HG02884 (cell line): ENCODE measurements around the gene KPNA2.
"Not testable (repeated sequence)": the region's sequence is repeated elsewhere in the genome, so short reads cannot be mapped to it uniquely, and the experiment has no call there.

ENCODE experiments used
- ATAC-seq: cut with Tn5 transposase; IDR thresholded peaks from one replicate; pipeline ENCODE4 v1.9.1; 2021; ENCODE audit warnings: mild to moderate bottlenecking, moderate library complexity; ENCODE audit not compliant: unreplicated experiment

KPNA2 gene

GRCh38 chr17:68035523-68036303, at the start of gene KPNA2:
Gene KPNA2 (plus strand): TSS chr17:68035735. CDS start chr17:68037133, 1,398 bp downstream.
- ATAC-seq: peak; percentile 92

DNA sequence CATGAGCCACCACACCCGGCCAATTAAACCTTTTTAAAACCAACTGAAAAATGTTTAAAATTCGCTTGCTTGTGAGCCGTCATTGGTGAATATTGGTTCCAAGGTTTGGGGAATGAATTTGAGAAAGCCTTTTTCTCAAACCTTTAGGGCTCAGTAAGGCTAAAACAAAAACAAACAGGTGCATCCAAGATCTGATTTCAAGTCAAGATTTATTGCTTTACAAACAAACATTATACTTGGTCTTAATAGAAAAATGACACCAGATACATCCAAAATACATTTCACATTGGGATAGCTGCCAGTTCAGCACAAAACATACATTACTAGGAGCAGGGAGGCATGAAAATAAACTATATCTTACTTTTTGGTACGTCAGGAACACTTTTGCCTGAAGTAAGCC, 44.6 kb upstream of the KPNA2 start:
- ATAC-seq: no peak

GRCh38 chr17:67992548-67993152, 42.9 kb upstream of the KPNA2 start:
- ATAC-seq: peak; percentile 32

- peak; percentile 65 for ATAC-seq
These were observed 42.2 kb upstream of the KPNA2 start for GRCh38 chr17:67993153-67993997.

- ATAC-seq: no peak
These were observed 41.6 kb upstream of the KPNA2 start for GRCh38 chr17:67993998-67994361.

GRCh38 chr17:67994817-67995569, 40.5 kb upstream of the KPNA2 start:
- no peak for ATAC-seq

DNA sequence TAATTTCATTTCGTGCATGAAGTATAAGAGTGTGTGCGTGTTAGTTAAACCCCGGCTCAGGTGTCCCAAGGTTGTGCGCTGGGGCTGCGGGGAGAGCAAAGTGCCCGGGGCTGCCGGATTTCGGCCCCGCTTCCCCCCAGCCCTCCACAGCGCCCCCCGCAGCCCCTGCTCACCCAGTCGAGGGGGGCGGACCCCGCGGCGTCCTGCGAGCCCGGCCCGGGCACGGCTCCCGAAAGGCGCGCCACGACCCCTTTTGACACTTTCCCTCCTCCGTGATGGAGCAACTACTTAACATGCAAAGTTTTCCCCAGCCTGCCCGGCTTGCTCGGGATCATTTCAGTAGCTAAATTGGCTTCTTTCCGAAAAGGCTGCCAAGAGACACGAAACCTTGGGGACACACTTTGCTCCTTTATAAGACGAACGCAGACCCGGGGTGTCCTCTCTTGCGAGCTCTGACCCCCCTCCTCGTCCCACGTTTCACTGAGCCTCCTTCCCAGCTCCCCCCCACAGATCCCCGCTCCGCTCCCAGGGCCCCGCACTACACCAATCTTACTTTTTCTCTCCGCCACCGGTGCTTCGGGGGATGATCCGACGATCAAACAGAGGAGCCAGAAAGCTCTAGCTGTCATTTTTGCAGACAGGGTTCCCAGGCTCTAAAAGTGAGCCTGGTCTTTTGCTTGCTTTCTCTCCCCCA, 39.8 kb upstream of the KPNA2 start:
- no peak for ATAC-seq

- not testable (repeated sequence) for ATAC-seq
These were observed 39.0 kb upstream of the KPNA2 start, which contains the start of gene C17orf58 for GRCh38 chr17:67996301-67997171. Gene C17orf58 (minus strand): TSS chr17:67996469. CDS start chr17:67996198, 271 bp downstream.

GRCh38 chr17:67998466-67998865, 37.1 kb upstream of the KPNA2 start:
- no peak for ATAC-seq

DNA sequence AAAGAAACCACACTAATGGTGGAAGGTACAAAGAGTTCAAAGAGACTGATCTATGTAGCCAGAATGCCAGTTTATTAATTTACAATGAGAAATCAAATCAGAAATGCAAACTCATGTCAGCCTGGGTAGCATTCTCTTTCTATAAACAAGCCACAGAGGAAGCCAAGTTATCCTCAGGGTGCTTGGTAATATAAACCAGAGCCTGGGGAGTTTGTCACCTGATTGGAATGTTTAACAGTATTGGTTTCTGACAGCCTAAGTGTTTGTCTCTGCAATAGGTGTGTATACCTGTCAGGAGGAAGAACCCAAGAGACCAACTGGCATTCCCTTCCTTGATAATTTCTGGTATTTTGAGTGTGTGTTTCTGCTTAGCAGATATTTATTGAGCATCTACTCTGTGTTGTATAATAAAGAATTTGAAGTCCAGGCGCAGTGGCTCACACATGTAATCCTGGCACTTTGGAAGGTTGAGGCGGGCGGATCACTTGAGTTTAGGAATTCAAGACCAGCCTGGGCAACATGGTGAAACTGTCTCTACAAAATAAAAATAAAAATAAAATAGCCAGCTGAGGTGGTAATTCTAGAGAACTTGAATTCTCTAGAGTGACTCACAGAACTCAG, 36.1 kb upstream of the KPNA2 start:
- ATAC-seq: no peak

GRCh38 chr17:68004201-68004600, 31.3 kb upstream of the KPNA2 start:
- no peak for ATAC-seq

DNA sequence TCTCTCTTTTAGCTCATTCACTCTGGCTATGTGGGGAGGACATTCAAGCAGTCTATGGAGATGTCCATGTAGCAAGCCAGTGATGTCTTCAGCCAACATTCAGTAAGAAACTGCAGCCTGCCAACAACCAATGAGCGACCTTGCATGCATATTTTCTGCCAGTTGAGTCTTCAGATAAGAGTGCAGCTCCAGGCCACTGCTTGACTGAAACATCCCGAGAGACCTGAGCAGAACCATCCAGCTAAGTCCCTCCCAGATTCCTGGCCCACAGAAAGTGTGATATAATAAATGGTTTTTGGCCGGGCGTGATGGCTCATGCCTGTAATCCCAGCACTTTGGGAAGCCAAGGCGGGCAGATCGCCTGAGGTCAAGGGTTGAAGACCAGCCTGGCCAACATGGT, 28.7 kb upstream of the KPNA2 start:
- ATAC-seq: no peak

- no peak for ATAC-seq
These were observed 24.3 kb upstream of the KPNA2 start for GRCh38 chr17:68011199-68011665.

GRCh38 chr17:68013385-68013784, 22.1 kb upstream of the KPNA2 start:
- no peak for ATAC-seq

DNA sequence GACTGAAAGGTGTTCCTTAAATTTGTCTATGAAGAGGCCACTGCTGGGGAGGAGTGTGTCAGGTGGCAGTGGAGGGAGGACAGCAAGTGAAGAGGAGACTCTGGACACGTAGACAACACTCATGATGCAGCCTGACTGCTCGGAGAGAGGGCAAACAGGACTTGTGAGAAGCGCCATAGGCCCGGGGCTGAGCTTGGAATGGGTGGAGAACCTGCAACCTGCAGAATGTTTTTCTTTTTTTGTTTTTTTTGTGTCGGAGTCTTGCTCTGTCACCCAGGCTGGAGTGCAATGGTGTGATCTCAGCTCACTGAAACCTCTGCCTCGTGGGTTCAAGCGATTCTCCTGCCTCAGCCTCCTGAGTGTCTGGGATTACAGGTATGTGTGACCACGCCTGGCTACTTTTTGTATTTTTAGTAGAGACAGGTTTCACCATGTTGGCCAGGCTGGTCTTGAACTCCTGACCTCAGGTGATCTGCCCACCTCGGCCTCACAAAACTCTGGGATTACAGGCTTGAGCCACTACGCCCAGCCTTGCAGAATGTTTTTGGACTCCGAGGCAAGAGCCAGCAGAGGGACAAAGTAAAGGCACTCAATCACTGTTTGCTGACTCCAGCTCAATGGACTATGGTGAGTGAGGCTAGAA, 20.3 kb upstream of the KPNA2 start:
- no peak for ATAC-seq

- ATAC-seq: no peak
These were observed 18.7 kb upstream of the KPNA2 start for GRCh38 chr17:68016838-68017237.

GRCh38 chr17:68018493-68018892, 17.0 kb upstream of the KPNA2 start:
- ATAC-seq: not testable (repeated sequence)

- no peak for ATAC-seq
These were observed 16.2 kb upstream of the KPNA2 start for GRCh38 chr17:68019336-68019674.
